GM11168 (cell line): ENCODE measurements around the gene RET.

Source experiments
- in situ Hi-C: fragments of 300-500 bp; cut with MboI; formaldehyde crosslinking; loops from one replicate; pipeline ENCODE4 v1.12.0; 2022; ENCODE audit warnings: low sequenced_read_pairs; ENCODE audit not compliant: unreplicated experiment

RET gene

DNA sequence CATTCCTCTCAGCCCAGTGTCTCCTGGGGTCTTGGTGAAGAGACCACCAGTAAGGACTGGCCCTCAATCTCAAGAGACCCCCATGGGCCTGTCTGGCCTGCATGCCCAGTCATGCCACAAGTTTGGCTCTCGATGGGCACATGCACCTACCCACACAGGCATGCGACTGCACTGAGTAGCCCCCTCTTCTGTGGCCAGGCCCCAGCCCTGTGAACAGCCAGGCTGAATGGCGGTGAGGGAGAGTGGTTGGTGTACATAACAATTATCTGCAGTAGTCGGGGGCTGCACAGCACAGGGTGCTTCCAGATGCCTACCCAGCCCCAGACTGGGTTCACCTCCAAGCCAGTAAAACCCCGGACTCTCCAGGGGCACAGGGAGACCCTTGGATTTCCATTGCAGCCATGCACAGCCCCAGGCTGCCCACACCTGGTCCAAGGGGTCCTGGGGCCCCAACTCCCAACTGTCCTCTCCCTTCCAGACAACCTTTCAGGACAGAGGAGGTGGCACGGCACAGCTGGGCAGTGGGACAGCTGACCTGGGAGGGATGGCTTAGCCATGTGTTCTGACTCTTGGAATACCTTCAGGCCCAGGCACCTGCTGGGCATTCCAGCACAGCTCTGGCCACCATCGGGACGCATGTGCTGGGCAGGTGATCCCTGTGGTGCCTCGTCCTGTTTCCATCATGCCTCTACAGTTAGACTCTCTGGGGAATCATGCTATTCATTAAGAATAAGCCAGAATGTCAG, 40.3 kb downstream of the RET start:
- in situ Hi-C loops: no loop called here

- in situ Hi-C loops: no loop called here
These were observed 41.1 kb downstream of the RET start for GRCh38 chr10:43117777-43118583.

- in situ Hi-C loops: no loop called here
These were observed 42.0 kb downstream of the RET start for GRCh38 chr10:43118631-43119415.

DNA sequence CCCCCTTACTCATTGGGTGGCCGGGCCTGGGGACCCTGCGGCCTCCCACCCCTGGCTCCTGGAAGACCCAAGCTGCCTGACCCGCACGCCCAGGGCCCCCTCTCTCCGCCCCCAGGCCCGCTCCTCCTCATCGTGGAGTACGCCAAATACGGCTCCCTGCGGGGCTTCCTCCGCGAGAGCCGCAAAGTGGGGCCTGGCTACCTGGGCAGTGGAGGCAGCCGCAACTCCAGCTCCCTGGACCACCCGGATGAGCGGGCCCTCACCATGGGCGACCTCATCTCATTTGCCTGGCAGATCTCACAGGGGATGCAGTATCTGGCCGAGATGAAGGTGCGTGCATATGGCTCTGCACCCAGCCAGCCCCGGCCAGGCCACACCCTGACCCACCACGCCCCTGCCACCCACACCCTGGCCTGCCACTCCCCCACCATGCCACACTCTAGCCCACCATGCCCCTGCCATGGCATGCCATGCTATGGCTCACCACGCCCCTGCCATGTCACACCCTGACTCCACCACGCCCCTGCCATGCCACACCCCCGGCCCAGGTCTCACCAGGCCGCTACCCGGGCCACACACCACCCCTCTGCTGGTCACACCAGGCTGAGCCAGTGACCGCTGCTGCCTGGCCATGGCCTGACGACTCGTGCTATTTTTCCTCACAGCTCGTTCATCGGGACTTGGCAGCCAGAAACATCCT, 42.7 kb downstream of the RET start:
- in situ Hi-C loops: no loop called here

DNA sequence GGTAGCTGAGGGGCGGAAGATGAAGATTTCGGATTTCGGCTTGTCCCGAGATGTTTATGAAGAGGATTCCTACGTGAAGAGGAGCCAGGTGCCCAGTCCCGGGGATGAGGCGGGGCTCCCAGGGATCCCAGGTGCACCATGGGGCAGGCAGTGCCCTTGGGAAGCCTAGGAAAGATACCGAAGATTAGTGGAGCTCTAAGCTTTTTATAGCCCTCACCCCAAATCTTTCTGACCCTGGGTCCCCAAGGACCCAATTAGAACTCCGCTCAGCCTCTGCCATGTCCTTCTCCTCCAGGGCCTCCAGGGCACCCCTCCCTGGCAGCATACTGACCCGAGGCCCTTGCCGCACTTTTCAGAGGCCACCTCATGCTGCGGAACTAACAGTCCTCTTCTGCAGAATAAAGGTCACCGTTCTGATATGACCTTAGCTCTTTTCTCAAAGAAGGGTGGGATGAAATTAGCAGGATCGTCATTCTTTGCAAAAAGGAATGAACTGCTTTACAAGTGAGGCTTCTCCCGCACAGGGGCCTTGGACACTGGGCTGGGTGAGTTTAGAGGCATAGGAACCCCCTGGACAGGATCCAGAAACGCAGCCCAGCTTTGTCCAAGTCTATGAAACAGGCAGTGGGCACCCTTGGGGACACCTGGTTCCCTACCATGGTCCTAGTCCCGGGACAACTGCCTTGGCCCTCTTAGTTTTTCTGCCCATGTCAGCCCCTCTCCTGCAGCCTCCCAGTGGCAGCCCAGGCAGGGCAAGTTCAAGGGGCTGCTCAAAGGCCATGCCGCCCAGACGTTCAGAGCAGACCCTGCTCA, 43.5 kb downstream of the RET start:
- in situ Hi-C loops: no loop called here

GRCh38 chr10:43120929-43121314, 44.1 kb downstream of the RET start:
- in situ Hi-C loops: no loop called here

DNA sequence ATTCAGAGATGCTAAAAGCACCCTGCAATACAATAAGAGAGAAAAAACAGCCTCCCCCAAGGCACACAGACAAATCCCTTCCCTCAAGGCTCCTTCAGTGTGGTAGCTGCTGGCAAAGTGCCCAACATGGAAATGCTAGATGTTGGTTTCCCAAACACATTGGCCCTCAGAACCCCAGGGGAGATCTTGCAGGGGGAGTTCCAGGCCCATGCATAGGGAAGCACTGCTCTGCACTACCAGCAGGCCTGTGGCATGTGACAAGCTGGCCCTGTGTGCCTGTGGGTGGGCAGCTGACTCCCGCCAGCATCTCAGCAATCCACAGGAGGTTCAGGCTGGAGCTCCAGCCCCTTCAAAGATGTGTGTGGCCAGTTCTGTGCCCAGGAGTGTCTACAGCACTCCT, 44.6 kb downstream of the RET start:
- in situ Hi-C loops: no loop called here

DNA sequence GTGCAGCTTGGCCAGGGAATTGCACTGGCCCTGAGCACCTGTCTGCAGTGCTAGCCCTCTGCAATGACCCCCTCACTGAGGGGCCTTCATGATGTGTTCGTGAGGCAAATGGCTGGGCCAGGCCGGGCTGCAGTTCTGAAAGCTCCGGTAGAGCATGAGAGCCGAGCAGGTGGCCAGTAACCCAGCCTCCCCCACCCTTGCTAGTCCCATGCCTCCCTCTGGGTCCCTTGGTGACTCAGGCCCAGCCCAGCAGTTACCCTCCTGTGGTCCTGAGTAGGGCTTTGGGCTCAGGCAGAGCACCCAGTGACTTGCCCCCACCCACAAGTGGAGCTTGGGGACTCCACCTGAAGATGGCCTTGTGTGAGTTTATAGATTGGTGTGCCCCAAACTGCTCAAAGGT, 45.2 kb downstream of the RET start:
- in situ Hi-C loops: no loop called here

GRCh38 chr10:43122826-43123225, 46.0 kb downstream of the RET start:
- in situ Hi-C loops: no loop called here

GRCh38 chr10:43123361-43124093, 46.7 kb downstream of the RET start:
- in situ Hi-C loops: no loop called here

DNA sequence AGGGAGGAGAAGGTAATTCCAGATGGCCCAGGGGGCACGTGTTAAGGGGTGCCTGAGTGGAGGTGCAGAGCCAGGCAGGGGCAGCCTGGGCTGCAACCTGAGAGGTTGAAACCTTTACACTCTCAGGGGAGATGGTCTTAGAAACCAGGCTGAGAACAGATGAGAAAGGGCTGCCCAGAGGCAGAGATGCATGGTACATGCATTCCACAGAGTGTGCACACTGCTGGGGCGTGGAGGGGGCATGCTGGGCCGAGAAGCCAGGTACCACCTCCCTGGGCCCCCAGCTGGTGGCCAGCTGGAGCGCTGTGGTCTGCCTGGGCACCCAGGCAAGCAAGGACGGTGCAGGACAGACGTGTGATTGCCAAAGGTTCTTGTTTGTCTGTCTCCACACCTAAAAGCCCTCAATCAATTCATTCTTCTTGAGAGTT, 47.2 kb downstream of the RET start:
- in situ Hi-C loops: no loop called here

GRCh38 chr10:43124574-43125273, 47.9 kb downstream of the RET start:
- in situ Hi-C loops: no loop called here

DNA sequence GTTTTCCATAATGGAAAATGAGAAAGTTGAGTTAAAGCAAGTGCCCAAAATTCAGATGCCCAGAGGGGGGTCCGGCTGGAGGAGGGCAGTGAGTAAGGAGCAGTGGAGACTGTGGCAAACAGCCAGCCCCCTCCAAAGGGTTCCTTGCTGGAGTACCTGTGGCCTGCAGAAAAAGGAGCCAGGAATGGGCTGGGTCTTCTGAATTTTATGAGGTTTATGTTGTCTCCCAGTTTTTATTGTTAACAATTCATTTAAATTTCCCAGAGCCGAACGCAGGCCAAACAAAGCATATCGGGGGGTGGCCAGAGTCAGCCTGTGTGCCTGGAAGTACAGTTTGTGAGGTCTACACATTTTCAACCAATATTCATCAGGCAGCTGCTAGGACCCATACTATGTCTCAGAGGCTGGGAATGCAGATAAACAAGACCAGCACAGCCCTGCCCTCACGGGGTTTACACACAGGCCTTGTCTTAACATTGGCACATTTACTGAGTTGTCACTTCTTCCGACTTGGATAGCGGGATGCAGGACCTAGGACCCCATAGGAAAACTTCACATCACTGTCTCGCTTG, 48.5 kb downstream of the RET start:
- in situ Hi-C loops: no loop called here

DNA sequence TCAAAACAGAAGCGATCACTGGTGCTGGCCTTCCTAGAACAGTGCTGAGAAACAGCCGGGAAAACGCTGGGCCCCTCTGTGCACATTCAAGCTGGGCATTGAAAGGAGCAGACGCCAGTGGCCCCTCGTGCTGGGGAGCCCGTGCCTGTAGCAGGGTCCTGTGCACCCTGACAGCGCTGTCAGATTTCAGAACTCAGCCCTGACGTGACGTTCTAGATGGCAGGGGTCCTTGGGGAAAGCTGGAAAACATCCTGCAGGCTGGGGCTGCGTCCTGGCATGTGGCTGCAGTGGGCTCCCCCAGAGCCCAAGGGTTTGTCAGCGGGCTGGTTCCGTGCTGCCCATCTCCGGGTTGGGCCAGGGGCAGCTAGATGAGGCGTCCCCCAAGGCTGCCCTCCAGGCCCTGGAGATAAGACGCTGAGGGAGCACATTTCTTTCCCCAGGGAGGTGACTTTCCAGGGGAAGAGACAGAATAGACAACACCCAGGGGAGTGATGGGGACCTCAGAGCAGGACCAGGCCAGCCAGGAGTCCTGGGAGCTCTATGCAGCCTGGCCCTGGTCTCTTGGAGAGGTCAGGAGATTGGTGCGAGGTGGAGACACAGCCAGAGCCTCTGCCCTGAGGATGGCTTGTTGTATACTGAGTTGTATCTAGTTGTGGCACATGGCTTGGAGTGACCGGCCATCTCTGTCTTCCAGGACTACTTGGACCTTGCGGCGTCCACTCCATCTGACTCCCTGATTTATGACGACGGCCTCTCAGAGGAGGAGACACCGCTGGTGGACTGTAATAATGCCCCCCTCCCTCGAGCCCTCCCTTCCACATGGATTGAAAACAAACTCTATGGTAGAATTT, 49.2 kb downstream of the RET start:
- in situ Hi-C loops: no loop called here

- in situ Hi-C loops: no loop called here
These were observed 50.0 kb downstream of the RET start for GRCh38 chr10:43126759-43127424.

GRCh38 chr10:43127442-43127841, 50.6 kb downstream of the RET start:
- in situ Hi-C loops: no loop called here

GRCh38 chr10:43128331-43128730, 51.5 kb downstream of the RET start:
- in situ Hi-C loops: no loop called here
